ENCODE data around the gene MACF1.

The MACF1 gene

GRCh38 chr1:39268906-39269305 is 64.4 kb downstream of the MACF1 start:
- no peak for DNase-seq (ENCODE audit: extremely low read depth, insufficient read length)
- peak overlapping the region; percentile 65 for H3K4me3 ChIP-seq (replicated peaks; ENCODE audit: low read depth, low read length)

GRCh38 chr1:39269349-39269748 is 64.9 kb downstream of the MACF1 start:
- TF ChIP-seq CTCF (IDR thresholded peaks at IDR 0.05; ENCODE audit: insufficient read depth, low read length, poor library complexity, severe bottlenecking) = no peak
- DNase-seq (ENCODE audit: extremely low read depth, insufficient read length) = no peak
- Histone ChIP-seq H3K27me3 (replicated peaks; ENCODE audit: control insufficient read depth, insufficient read depth, low read length) (no peaks in the 10 kb centered on the region), H3K4me3 (replicated peaks; ENCODE audit: low read depth, low read length) (peak overlapping the region; percentile 65), H3K36me3 (ENCODE audit: control insufficient read depth, insufficient read depth, low read length) (no peaks in the 10 kb centered on the region)

More at GRCh38 chr1:39268906-39269305, 64.4 kb downstream of the MACF1 start:
- H3K27me3 ChIP-seq (replicated peaks; ENCODE audit: control insufficient read depth, insufficient read depth, low read length) = no peaks in the 10 kb centered on the region
- no peaks in the 10 kb centered on the region for H3K36me3 ChIP-seq (ENCODE audit: control insufficient read depth, insufficient read depth, low read length)
- no peak for TF ChIP-seq CTCF (IDR thresholded peaks at IDR 0.05; ENCODE audit: insufficient read depth, low read length, poor library complexity, severe bottlenecking)

- Histone ChIP-seq H3K36me3 (ENCODE audit: control insufficient read depth, insufficient read depth, low read length) (no peaks in the 10 kb centered on the region), H3K27me3 (replicated peaks; ENCODE audit: control insufficient read depth, insufficient read depth, low read length) (no peaks in the 10 kb centered on the region), H3K4me3 (replicated peaks; ENCODE audit: low read depth, low read length) (peak overlapping the region; percentile 65)
- no peak for TF ChIP-seq CTCF (IDR thresholded peaks at IDR 0.05; ENCODE audit: insufficient read depth, low read length, poor library complexity, severe bottlenecking)
- DNase-seq (ENCODE audit: extremely low read depth, insufficient read length) = peak; percentile 83
Measured at GRCh38 chr1:39269791-39270342, 65.4 kb downstream of the MACF1 start.

- TF ChIP-seq CTCF (IDR thresholded peaks at IDR 0.05; ENCODE audit: insufficient read depth, low read length, poor library complexity, severe bottlenecking) = no peak
- Histone ChIP-seq H3K27me3 (replicated peaks; ENCODE audit: control insufficient read depth, insufficient read depth, low read length) (no peaks in the 10 kb centered on the region), H3K4me3 (replicated peaks; ENCODE audit: low read depth, low read length) (peak overlapping the region; percentile 65), H3K36me3 (ENCODE audit: control insufficient read depth, insufficient read depth, low read length) (no peaks in the 10 kb centered on the region)
- no peak for DNase-seq (ENCODE audit: extremely low read depth, insufficient read length)
Measured at GRCh38 chr1:39270368-39270767, 65.9 kb downstream of the MACF1 start.

- peak overlapping the region; percentile 65 for H3K4me3 ChIP-seq (replicated peaks; ENCODE audit: low read depth, low read length)
- H3K27me3 ChIP-seq (replicated peaks; ENCODE audit: control insufficient read depth, insufficient read depth, low read length) = no peaks in the 10 kb centered on the region
- peaks cover 1% of the 10 kb centered on the region; the same call in 1 of the 2 replicates for H3K36me3 ChIP-seq (ENCODE audit: control insufficient read depth, insufficient read depth, low read length)
- peak; percentile 65 for DNase-seq (ENCODE audit: extremely low read depth, insufficient read length)
- no peak for TF ChIP-seq CTCF (IDR thresholded peaks at IDR 0.05; ENCODE audit: insufficient read depth, low read length, poor library complexity, severe bottlenecking)
Measured at GRCh38 chr1:39272027-39272797, 67.7 kb downstream of the MACF1 start.

Measured in GM06990 (cell line).